Measurements from ENCODE around the gene PLEKHN1.

The PLEKHN1 gene

DNA sequence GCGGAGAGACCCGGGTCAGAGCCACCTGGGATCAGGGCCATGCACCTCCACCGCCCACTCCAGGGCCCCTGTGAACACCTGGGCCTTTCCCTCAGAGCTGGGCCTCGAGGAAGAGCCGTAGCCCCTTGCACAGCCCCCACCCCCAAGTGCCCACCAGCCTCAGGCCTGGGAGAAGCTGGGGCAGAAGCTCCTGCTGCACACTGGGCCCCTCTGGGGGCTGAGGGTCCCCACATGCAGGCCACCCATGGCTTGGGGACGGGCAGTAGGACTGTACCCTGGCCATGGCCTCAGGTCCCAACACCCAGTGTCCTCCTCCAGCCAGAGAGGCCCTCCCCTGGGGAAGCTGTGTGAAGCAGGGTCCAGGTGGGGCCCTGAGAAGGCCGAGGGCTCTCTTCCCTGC lies 13.7 kb upstream of the PLEKHN1 start:
- TF ChIP-seq, protein P1, sequence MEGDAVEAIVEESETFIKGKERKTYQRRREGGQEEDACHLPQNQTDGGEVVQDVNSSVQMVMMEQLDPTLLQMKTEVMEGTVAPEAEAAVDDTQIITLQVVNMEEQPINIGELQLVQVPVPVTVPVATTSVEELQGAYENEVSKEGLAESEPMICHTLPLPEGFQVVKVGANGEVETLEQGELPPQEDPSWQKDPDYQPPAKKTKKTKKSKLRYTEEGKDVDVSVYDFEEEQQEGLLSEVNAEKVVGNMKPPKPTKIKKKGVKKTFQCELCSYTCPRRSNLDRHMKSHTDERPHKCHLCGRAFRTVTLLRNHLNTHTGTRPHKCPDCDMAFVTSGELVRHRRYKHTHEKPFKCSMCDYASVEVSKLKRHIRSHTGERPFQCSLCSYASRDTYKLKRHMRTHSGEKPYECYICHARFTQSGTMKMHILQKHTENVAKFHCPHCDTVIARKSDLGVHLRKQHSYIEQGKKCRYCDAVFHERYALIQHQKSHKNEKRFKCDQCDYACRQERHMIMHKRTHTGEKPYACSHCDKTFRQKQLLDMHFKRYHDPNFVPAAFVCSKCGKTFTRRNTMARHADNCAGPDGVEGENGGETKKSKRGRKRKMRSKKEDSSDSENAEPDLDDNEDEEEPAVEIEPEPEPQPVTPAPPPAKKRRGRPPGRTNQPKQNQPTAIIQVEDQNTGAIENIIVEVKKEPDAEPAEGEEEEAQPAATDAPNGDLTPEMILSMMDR (conservative IDR thresholded peaks at IDR 0.05; ENCODE audit: low read length): no peak
- no peak overlapping the region for H3K4me3 ChIP-seq (ENCODE audit: low read length)
- no peak for DNase-seq (ENCODE audit: low read depth)

DNA sequence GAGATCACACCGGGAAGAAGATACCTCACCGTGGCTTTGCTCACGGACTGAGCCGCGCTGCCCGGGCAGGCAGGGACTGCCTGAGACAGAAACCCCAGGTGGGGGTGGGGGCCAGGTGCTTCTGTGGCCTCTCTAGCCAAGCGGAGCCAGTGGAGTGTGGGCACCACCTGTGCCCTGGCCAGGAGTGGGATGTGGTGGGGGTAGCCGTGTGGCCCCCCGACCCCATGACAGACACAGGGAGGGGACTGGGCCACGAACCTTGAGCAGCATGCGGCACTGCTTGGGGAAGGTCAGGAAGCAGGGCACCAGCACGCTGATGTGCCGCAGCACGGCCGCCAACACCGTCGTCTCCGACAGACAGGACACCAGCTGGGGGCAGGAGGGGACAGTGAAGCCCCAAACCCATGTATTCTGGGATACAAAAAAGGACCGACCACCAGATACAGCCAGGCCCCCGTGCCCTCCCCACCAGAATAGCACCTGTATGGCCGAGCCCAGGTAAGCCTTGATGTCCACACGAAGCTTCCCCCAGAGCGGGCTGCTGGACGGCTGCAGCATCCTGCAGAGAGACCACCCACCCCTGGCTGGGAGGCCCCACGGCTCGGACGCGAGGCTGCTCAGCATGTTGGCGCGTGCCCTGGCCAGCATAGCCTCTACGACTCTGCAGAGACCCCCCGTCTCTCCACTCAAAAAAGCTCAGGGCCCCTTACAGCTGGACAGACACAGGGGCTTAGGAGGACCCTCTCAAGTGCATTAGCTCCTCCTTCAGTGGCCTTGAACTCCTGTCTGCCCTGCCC lies 12.6 kb upstream of the PLEKHN1 start:
- no peak overlapping the region for H3K4me3 ChIP-seq (ENCODE audit: low read length)
- TF ChIP-seq, protein P1 (conservative IDR thresholded peaks at IDR 0.05; ENCODE audit: low read length): no peak
- no peak for DNase-seq (ENCODE audit: low read depth)

DNA sequence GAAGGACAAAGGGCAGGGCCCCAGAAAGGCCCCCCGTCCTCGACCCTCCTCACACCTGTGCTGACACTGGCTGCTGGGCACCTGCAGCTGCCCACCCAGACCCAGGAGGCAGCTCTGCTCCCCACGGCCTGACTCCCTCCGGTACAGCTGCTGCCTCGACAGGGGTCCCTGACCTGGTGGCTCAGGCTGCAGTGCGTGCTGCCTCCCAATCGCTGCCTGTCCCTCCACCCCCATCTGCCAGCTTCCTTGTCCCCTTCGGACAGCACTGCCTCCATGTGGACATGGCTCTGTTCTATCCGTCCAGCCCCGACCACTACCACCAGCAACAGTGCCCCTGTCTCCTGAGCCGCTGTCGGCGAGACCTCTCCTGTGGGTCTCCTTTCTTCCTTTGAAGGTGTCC lies 11.4 kb upstream of the PLEKHN1 start:
- no peak overlapping the region for H3K4me3 ChIP-seq (ENCODE audit: low read length)
- DNase-seq (ENCODE audit: low read depth): no peak
- TF ChIP-seq, protein P1 (conservative IDR thresholded peaks at IDR 0.05; ENCODE audit: low read length): no peak

DNA sequence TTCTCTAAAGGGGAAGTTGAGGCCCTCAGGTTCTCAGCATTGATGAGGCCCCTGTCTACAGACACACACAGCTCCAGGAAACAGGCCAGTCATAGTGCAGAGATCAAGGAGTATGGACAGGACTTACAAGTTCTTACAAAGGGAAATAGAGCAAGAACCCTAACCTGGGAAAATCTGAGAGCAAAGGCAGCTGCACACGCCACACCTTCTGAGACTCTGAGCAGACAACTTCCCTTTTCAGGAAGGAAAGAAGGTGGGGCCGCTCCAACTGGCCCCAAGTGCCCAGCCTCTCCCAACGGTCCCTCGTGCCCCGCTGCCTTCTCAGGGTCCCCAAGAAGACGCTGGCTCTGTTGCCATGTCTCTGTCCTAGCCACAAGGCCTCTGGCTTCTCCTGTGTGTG lies 10.8 kb upstream of the PLEKHN1 start:
- TF ChIP-seq, protein P1 (conservative IDR thresholded peaks at IDR 0.05; ENCODE audit: low read length): no peak
- no peak overlapping the region for H3K4me3 ChIP-seq (ENCODE audit: low read length)
- no peak for DNase-seq (ENCODE audit: low read depth)

DNA sequence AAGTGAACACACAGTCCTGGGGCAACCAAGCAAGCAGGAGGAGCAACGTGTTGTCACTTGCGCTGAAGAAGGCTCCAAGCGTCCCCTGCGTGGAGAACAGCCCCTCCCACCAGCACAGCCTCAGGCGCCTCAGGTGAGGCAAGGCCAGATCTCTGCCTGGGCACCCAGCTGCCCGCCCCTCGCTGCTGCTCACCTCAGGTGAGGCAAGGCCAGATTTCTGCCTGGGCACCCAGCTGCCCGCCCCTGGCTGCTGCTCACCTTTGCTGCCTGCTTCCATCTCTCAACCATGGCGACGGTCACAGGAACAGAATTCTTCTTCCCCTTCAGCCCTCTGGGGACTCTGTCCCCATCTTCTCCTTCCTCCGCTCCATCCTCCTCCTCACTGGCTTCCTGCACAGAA lies 9.6 kb upstream of the PLEKHN1 start:
- no peak for DNase-seq (ENCODE audit: low read depth)
- TF ChIP-seq, protein P1 (conservative IDR thresholded peaks at IDR 0.05; ENCODE audit: low read length): no peak
- H3K4me3 ChIP-seq (ENCODE audit: low read length): no peak overlapping the region

DNA sequence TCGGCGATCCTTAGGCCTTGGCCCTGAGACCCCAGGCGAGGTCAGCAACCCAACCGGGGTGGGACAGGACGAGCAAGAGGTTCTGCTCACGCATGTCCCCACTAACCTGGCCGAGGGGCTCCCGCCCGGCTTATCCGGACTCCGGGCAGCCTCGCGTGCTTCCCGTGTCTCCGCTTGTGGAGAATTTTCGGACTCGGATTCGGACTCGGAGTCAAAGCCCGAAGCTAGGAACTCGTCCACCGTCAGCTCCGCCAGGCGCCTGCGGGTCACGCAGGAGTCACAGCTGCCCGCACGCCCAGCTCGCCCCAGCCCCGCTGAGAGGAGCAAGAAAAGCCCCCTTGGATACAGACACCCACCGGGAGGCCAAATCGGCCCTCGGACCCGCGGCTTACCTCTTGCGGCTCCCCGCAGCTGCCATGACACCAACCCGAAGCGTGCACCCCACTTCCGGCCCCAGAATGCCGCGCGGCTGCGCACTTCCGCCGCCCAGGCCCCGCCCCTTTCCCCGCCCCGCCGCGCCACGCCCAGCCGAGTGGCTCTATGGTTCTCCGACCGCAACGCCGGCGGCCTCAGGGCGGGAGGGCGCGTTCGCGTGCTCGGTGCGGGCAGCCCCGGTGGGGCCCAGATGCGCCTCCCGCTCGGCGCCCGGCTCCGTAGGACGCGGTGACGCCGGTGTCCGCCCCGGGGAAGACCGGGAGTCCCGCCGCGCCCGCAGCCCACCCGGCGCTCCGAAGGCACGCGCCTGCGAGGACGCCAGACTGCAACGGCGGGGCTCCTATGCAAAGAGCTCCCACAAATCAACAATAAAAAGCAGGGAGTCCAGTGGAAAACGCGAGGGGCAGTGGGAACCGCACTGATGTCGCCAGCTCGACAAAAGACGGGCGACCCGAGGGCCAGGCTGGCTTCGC lies 7.2 kb upstream of the PLEKHN1 start, which contains the start of gene NOC2L:
Gene NOC2L, minus strand, starts transcription at position 434 of the 908 bp plus-strand sequence. Its CDS starts 16 bp downstream, at position 418.
- peak within 1 kb of the TSS; percentile 99 for H3K4me3 ChIP-seq (ENCODE audit: low read length)
- peak; percentile 85 for DNase-seq (ENCODE audit: low read depth)
- TF ChIP-seq, protein P1 (conservative IDR thresholded peaks at IDR 0.05; ENCODE audit: low read length): no peak
